Mesenteric fat pad (tissue), 1 donor: Measurements from ENCODE around the gene ZNF267. TPM values are rescaled to one million over a fixed set of nuclear protein-coding genes. Genes with fewer than 3 reads are reported as not detected.
"Not testable (repeated sequence)": the region's sequence is repeated elsewhere in the genome, so short reads cannot be mapped to it uniquely, and the experiment has no call there.

ENCODE experiments used
- DNase-seq: peaks from one replicate; pipeline ENCODE4 v3.0.0-alpha.2; 2020; ENCODE audit warnings: low spot score
- long read RNA-seq: library from polyadenylated mRNA; unstranded; transcript quantifications from one replicate; pipeline ENCODE4 v2.0.0, GENCODE V29; 2020
- total RNA-seq: library from RNA; stranded (reverse); fragmentation: NEBNext Ultra II Directional; extraction: Animal tissue kit (Norgen Biotek cat#: 25700); gene quantifications from one replicate; pipeline ENCODE4 v1.2.1, GENCODE V29; 2021
- donor health status: DM: yes; HTN: yes; CAD: no.

The ZNF267 gene
- 15.5 TPM for total RNA-seq
- long read RNA-seq, partial matches to known transcripts = 0 of 2 reads
- long read RNA-seq, other reads (novel, unspliced or antisense) = 0 of 2 reads

- peak; percentile 96 for DNase-seq
Measured at GRCh38 chr16:31873556-31874365, at the start of gene ZNF267. ZNF267 (plus strand) TSS chr16:31873807; CDS start chr16:31873967, 160 bp downstream.

- DNase-seq = no peak
Measured at GRCh38 chr16:31833047-31833446, 40.6 kb upstream of the ZNF267 start.

GRCh38 chr16:31836396-31836795, 37.2 kb upstream of the ZNF267 start:
- not testable (repeated sequence) for DNase-seq

- no peak for DNase-seq
Measured at GRCh38 chr16:31842864-31843263, 30.7 kb upstream of the ZNF267 start.

GRCh38 chr16:31848572-31848971, 25.0 kb upstream of the ZNF267 start:
- not testable (repeated sequence) for DNase-seq

GRCh38 chr16:31853291-31853690, 20.3 kb upstream of the ZNF267 start:
- no peak for DNase-seq

- no peak for DNase-seq
Measured at GRCh38 chr16:31860508-31860907, 13.1 kb upstream of the ZNF267 start.

- no peak for DNase-seq
Measured at GRCh38 chr16:31861455-31861854, 12.2 kb upstream of the ZNF267 start.

GRCh38 chr16:31862761-31863160, 10.8 kb upstream of the ZNF267 start:
- no peak for DNase-seq

- no peak for DNase-seq
Measured at GRCh38 chr16:31868164-31868563, 5.4 kb upstream of the ZNF267 start.

- no peak for DNase-seq
Measured at GRCh38 chr16:31868691-31869167, 4.9 kb upstream of the ZNF267 start.

- DNase-seq = no peak
Measured at GRCh38 chr16:31869511-31870201, 4.0 kb upstream of the ZNF267 start.

- DNase-seq = no peak
Measured at GRCh38 chr16:31870809-31871208, 2.8 kb upstream of the ZNF267 start.

GRCh38 chr16:31871510-31871909, 2.1 kb upstream of the ZNF267 start:
- no peak for DNase-seq

- no peak for DNase-seq
Measured at GRCh38 chr16:31872201-31872600, 1.4 kb upstream of the ZNF267 start.

GRCh38 chr16:31874366-31875111, 932 bp downstream of the ZNF267 start:
- DNase-seq = no peak

- no peak for DNase-seq
Measured at GRCh38 chr16:31875112-31875803, 1.7 kb downstream of the ZNF267 start.

- no peak for DNase-seq
Measured at GRCh38 chr16:31875928-31876547, 2.4 kb downstream of the ZNF267 start.

GRCh38 chr16:31876951-31877828, 3.6 kb downstream of the ZNF267 start:
- no peak for DNase-seq
